Endodermal cell (in vitro differentiated cells): ENCODE data around the gene MRPS35. TPM values are rescaled to one million over a fixed set of nuclear protein-coding genes. Genes with fewer than 3 reads are reported as not detected.

Source experiments
- DNase-seq: peaks from one replicate; pipeline ENCODE4 v3.0.0-alpha.2; 2017
- H3K27ac ChIP-seq: 2 replicates; pipeline ENCODE4 v1.5.1; 2013; ENCODE audit warnings: mild to moderate bottlenecking, low read depth, low read length, moderate library complexity
- H3K27me3 ChIP-seq: 2 replicates; pipeline ENCODE4 v1.6.1; 2013; ENCODE audit warnings: mild to moderate bottlenecking, low read length, moderate library complexity; ENCODE audit not compliant: insufficient read depth, control insufficient read depth, poor library complexity, severe bottlenecking
- H3K36me3 ChIP-seq: 2 replicates; pipeline ENCODE4 v1.7.0; 2013; ENCODE audit warnings: mild to moderate bottlenecking, low read length, moderate library complexity; ENCODE audit not compliant: control insufficient read depth, insufficient read depth
- H3K4me1 ChIP-seq: one replicate; pipeline ENCODE4 v1.7.0; 2013; ENCODE audit warnings: low read length; ENCODE audit not compliant: control insufficient read depth, insufficient read depth
- H3K4me3 ChIP-seq: 2 replicates; pipeline ENCODE4 v1.5.1; 2013; ENCODE audit warnings: mild to moderate bottlenecking, low read length, moderate library complexity
- H3K9ac ChIP-seq: 2 replicates; pipeline ENCODE4 v1.6.1; 2013; ENCODE audit warnings: mild to moderate bottlenecking, low read length, moderate library complexity; ENCODE audit not compliant: poor library complexity, severe bottlenecking; ENCODE audit errors: extremely low read depth
- H3K9me3 ChIP-seq: 2 replicates; pipeline ENCODE4 v1.6.1; 2013; ENCODE audit warnings: mild to moderate bottlenecking, low read length, moderate library complexity; ENCODE audit not compliant: control insufficient read depth
- H3K27ac Mint-ChIP-seq: 2 replicates; pipeline ENCODE4 v1.8.0; 2020; ENCODE audit warnings: mixed read lengths
- H3K27me3 Mint-ChIP-seq: 2 replicates; pipeline ENCODE4 v1.8.0; 2021; ENCODE audit warnings: mild to moderate bottlenecking, mixed read lengths; ENCODE audit not compliant: insufficient read depth
- H3K36me3 Mint-ChIP-seq: 2 replicates; pipeline ENCODE4 v1.8.0; 2020; ENCODE audit warnings: low read depth, mixed read lengths
- H3K4me1 Mint-ChIP-seq: 2 replicates; pipeline ENCODE4 v1.8.0; 2020; ENCODE audit warnings: mixed read lengths
- H3K4me3 Mint-ChIP-seq: 2 replicates; pipeline ENCODE4 v1.8.0; 2020; ENCODE audit warnings: mild to moderate bottlenecking, moderate library complexity, mixed read lengths
- H3K9me3 Mint-ChIP-seq: 2 replicates; pipeline ENCODE4 v1.8.0; 2020; ENCODE audit warnings: mild to moderate bottlenecking, mixed read lengths
- CTCF ChIP-seq: fragments of 200-600 bp; sonication (generic); conservative IDR thresholded peaks from 2 replicates; pipeline ENCODE4 v1.5.0; 2021; ENCODE audit warnings: antibody characterized with exemption, mild to moderate bottlenecking
- WGBS, 2 experiments: methylation state at CpG; one replicate each; pipeline versions ENCODE4 v1.1.5 to v1.1.7; 2013; ENCODE audit warnings: missing lambda C conversion rate in 2 of 2, mixed read lengths in 1 of 2; ENCODE audit not compliant: insufficient coverage in 1 of 2, insufficient read length in 1 of 2; 5-methylcytosine and 5-hydroxymethylcytosine counted together
- total RNA-seq, 2 donors: library from RNA; stranded (reverse); fragmentation: NEBNext Ultra II Directional in 1 of 2; extraction: Animal tissue kit (Norgen Biotek cat#: 25700) in 1 of 2; gene quantifications; 2 replicates in 1 of 2; 3 replicates in 1 of 2; pipeline ENCODE4 v1.2.1, GENCODE V29; 2021

MRPS35 gene
- total RNA-seq, 2 donors from 2014 or later: 33.7 to 62.6 TPM

GRCh38 chr12:27762757-27763156 is 52.1 kb downstream of the MRPS35 start:
- no peak overlapping the region for H3K27ac ChIP-seq
- 90 to 92% methylated on average over 2 of the region's 2 CpGs for WGBS, 2 experiments
- no peak for DNase-seq
- H3K27ac Mint-ChIP-seq: no peak overlapping the region
- no peaks in the 10 kb centered on the region for H3K27me3 ChIP-seq
- H3K9me3 Mint-ChIP-seq: no peaks in the 10 kb centered on the region
- no peaks in the 10 kb centered on the region for H3K4me1 ChIP-seq
- peaks cover 4% of the 10 kb centered on the region for H3K36me3 Mint-ChIP-seq
- no peaks in the 10 kb centered on the region for H3K4me1 Mint-ChIP-seq
- no peak for TF ChIP-seq CTCF
- no peaks in the 10 kb centered on the region for H3K9me3 ChIP-seq
- H3K27me3 Mint-ChIP-seq: no peaks in the 10 kb centered on the region
- H3K9ac ChIP-seq: no peak overlapping the region
- no peak overlapping the region for H3K4me3 Mint-ChIP-seq
- peaks cover 3% of the 10 kb centered on the region for H3K36me3 ChIP-seq
- H3K4me3 ChIP-seq: no peak overlapping the region

- no peak overlapping the region for H3K27ac Mint-ChIP-seq
- H3K36me3 Mint-ChIP-seq: peaks cover 3% of the 10 kb centered on the region
- H3K27me3 Mint-ChIP-seq: no peaks in the 10 kb centered on the region
- no peaks in the 10 kb centered on the region for H3K9me3 Mint-ChIP-seq
- no peaks in the 10 kb centered on the region for H3K36me3 ChIP-seq
- H3K9ac ChIP-seq: no peak overlapping the region
- no peaks in the 10 kb centered on the region for H3K9me3 ChIP-seq
- H3K4me3 ChIP-seq: no peak overlapping the region
- H3K4me1 ChIP-seq: no peaks in the 10 kb centered on the region
- H3K4me1 Mint-ChIP-seq: peaks cover 10% of the 10 kb centered on the region
- 95 to 100% methylated on average over 3 of the region's 3 CpGs for WGBS, 2 experiments
- no peak overlapping the region for H3K27ac ChIP-seq
- no peaks in the 10 kb centered on the region for H3K27me3 ChIP-seq
- DNase-seq: no peak
- H3K4me3 Mint-ChIP-seq: no peak overlapping the region
- TF ChIP-seq CTCF: no peak
These were observed 56.0 kb downstream of the MRPS35 start for GRCh38 chr12:27766587-27766986.

GRCh38 chr12:27769142-27769673 is 58.6 kb downstream of the MRPS35 start:
- Histone ChIP-seq H3K4me1 (no peaks in the 10 kb centered on the region), H3K27me3 (no peaks in the 10 kb centered on the region), H3K36me3 (no peaks in the 10 kb centered on the region), H3K9me3 (no peaks in the 10 kb centered on the region), H3K9ac (no peak overlapping the region), H3K4me3 (no peak overlapping the region), H3K27ac (no peak overlapping the region)
- H3K27ac Mint-ChIP-seq: no peak overlapping the region
- peaks cover 10% of the 10 kb centered on the region for H3K4me1 Mint-ChIP-seq
- 92 to 94% methylated on average over 4 to 8 of the region's 8 CpGs for WGBS, 2 experiments
- TF ChIP-seq CTCF: no peak
- H3K4me3 Mint-ChIP-seq: no peak overlapping the region
- no peaks in the 10 kb centered on the region for H3K27me3 Mint-ChIP-seq
- H3K36me3 Mint-ChIP-seq: no peaks in the 10 kb centered on the region
- no peaks in the 10 kb centered on the region for H3K9me3 Mint-ChIP-seq
- no peak for DNase-seq
